GM12865 (cell line): ENCODE data around the gene ZNF821.
A peak's percentile ranks its signal among the peaks of the same experiment; 100 is the strongest.

Experiments
- DNase-seq: peaks from one replicate; pipeline ENCODE4 v3.0.0; 2010; ENCODE audit warnings: low read depth
- H3K4me3 ChIP-seq: 2 replicates; pipeline ENCODE4 v1.5.1; 2011; ENCODE audit warnings: mild to moderate bottlenecking, low read depth, low read length, control low read depth
- TF ChIP-seq, protein P1 (sequence below): IDR thresholded peaks from 2 replicates; pipeline ENCODE4 v1.5.1; 2011; ENCODE audit warnings: low read length, control low read depth, low read depth, inconsistent platforms; ENCODE audit not compliant: insufficient read depth; ENCODE audit errors: missing control alignments

The ZNF821 gene

GRCh38 chr16:71852561-71852960, 31.4 kb downstream of the ZNF821 start:
- TF ChIP-seq, protein P1, sequence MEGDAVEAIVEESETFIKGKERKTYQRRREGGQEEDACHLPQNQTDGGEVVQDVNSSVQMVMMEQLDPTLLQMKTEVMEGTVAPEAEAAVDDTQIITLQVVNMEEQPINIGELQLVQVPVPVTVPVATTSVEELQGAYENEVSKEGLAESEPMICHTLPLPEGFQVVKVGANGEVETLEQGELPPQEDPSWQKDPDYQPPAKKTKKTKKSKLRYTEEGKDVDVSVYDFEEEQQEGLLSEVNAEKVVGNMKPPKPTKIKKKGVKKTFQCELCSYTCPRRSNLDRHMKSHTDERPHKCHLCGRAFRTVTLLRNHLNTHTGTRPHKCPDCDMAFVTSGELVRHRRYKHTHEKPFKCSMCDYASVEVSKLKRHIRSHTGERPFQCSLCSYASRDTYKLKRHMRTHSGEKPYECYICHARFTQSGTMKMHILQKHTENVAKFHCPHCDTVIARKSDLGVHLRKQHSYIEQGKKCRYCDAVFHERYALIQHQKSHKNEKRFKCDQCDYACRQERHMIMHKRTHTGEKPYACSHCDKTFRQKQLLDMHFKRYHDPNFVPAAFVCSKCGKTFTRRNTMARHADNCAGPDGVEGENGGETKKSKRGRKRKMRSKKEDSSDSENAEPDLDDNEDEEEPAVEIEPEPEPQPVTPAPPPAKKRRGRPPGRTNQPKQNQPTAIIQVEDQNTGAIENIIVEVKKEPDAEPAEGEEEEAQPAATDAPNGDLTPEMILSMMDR: no peak
- no peak for DNase-seq
- H3K4me3 ChIP-seq: no peak overlapping the region

GRCh38 chr16:71852158-71852557, 31.8 kb downstream of the ZNF821 start:
- no peak for DNase-seq
- TF ChIP-seq, protein P1: no peak
- no peak overlapping the region for H3K4me3 ChIP-seq

- TF ChIP-seq, protein P1: no peak
- no peak for DNase-seq
- no peak overlapping the region for H3K4me3 ChIP-seq
Measured at GRCh38 chr16:71851746-71852145, 32.2 kb downstream of the ZNF821 start.

GRCh38 chr16:71848622-71849021, 35.4 kb downstream of the ZNF821 start:
- TF ChIP-seq, protein P1: no peak
- no peak for DNase-seq
- no peak overlapping the region for H3K4me3 ChIP-seq

- H3K4me3 ChIP-seq: peak overlapping the region; percentile 79
Measured at GRCh38 chr16:71847096-71847495, 36.9 kb downstream of the ZNF821 start.

DNA sequence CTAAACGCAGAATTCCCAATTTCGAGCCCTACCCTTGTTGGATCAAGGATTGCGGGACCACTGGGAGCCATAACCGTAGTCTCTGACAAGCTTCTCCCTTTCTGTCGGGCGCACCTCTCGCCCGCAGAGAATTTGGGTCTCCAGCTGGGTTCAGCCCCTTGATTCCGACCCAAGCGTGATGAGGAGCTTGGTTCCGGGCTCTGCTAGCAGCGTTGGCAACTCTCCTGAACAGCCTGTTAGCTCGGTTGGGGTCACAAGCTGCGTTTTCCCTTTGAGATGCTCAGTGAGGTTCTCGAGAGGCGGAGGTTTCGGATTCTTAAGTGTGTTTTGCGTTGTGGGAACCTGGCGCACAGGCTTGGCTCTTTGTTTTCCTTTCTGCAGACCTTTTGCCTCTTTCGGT, 37.6 kb downstream of the ZNF821 start:
- TF ChIP-seq, protein P1: no peak
- H3K4me3 ChIP-seq: peak overlapping the region; percentile 79
- peak; percentile 76 for DNase-seq

More at GRCh38 chr16:71847096-71847495, 36.9 kb downstream of the ZNF821 start:
- peak; percentile 69 for DNase-seq
- TF ChIP-seq, protein P1: no peak
